ENCODE results near the gene DOCK4.

DNA sequence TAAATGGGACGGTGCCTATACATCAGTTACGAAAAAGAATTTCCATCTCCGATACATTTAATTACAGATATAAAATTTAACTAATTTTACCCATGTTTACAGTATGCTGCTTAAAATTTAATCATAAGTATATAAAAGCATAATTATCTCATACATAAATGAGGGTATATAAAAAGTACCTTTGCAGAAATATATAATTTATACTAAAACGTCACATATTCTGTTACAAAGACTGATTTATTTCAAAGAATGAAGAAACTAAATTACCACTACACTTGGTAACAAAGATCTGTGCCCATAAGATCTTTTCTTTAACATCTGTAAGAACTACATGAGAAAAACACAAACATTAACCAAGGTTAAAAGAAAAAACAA, 2.8 kb downstream of the DOCK4 start:
- TF ChIP-seq CTCF (IDR thresholded peaks at IDR 0.05) (no peak), ZFX (IDR thresholded peaks at IDR 0.05; ENCODE audit: borderline replicate concordance) (no peak)

All from 22Rv1 (cell line).